GM19193 (cell line): Measurements from ENCODE around the gene CFAP73.

Source experiments
- POLR2A ChIP-seq: IDR thresholded peaks from 4 replicates; pipeline ENCODE4 v1.6.1; 2011; ENCODE audit not compliant: insufficient read depth, insufficient read length; ENCODE audit errors: extremely low read depth

Gene CFAP73

DNA sequence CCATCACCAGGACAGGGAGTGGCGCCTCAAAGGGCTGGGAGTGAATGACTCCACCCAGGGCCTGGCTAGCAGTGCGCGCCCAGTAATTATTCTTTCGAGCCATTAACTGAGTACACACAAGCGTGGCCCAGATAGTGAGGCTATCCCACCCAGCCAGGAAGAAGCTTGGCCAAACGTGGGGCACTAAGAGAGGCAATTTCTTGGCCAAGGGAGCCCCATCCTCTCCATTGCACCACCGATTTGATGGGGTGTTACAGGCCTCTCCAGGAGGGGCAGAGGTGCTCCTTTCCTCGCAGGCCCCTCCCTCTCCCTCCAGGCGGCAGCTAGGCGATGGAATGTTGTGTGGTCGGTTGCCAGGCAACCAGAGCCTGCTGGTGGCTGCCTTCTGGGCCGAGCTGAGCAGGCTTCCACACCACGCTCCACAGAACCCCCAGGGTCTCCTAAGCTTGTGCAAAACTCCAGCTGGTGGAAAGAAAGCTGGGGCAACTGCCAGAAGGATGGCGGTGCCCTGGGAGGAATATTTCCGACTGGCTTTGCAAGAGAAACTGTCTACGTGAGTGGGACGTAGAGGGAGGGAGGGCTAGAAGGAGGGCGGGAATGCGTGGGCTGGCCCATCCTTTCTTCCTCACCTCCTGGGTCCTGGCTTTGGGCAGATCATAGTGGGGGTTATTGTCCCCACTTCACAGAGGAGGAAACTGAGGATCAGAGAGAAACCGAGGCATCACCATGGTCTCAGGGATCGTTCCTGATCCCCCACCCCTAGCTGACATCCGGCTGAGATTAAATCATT lies at the start of gene CFAP73:
Gene CFAP73 (plus strand): TSS at position 364 of the 790 bp plus-strand sequence. CDS start 134 bp downstream, at position 498.
- TF ChIP-seq POLR2A: no peak

DNA sequence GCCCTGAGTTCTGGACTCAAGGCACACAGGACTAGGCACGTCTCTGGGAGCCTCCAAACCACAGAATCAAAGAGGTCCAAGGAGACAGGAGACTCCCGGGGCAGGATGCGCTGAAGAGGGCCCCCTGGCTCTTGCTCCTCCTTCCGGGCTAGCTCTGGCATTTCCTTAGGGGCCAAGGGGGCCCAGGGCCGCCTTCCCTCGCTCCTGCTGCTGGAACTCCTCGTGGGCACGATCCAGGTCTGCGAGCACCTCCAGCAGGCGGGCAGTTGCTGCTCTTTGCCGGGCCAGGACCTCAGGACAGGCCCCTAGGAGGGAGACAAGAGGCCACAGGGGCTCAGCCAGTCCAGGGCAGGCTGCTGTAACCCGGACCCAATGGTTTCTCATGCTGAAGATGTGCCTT lies 49.8 kb upstream of the CFAP73 start:
- TF ChIP-seq POLR2A: no peak

DNA sequence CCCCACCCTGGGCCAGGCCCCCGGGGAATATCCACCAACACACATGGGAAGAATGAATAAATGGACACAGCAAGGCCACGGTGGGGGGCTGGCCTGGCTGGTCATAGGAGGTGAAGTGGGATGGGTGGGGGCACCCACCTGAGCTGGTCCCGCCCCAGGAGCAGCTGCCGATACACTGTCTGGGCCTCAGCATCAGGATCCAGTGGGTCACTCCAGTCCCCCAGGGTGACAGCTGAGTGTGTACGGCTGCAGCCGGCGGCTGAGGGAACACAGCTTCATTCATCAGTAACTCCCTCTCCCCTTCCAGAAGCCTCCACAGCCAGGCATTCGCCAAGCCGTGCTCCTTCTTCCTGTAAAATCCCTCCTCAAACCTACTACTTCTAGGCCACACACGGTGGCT lies 47.8 kb upstream of the CFAP73 start:
- TF ChIP-seq POLR2A: no peak

GRCh38 chr12:113102811-113103210 lies 46.7 kb upstream of the CFAP73 start:
- TF ChIP-seq POLR2A: no peak

DNA sequence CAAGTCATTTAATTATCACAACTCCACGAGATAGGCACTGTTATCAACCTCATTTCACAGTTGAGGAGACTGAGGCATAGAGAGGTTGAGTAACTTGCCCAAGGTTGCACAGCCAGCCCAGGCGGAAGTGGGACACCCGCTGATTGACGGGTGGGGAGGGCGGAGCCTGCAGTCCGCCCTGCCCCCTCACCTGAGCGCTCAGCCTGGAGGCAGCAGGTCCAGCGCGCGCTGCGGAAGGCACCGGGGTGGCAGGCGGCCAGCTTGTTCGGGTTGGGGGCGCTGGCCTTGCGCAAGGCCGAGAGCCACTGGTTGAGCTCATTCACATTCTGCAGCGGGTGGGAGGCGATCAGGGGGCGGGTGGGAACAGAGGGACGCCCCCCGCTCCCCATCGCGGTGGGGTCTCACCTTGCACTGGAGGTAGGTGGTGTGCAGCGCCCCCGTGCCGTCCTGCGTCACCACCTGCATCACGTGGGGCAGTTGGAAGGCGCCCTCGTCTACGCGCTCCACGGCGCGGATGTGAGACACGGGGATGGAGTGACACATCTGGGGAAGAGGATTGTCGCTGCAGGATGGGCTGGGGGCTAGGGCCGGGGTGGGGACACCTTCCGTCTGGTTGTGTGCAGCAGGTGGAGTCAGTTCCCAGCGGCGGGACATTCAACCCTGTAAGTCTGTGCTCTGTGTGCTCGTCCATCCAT lies 45.6 kb upstream of the CFAP73 start:
- no peak for TF ChIP-seq POLR2A

DNA sequence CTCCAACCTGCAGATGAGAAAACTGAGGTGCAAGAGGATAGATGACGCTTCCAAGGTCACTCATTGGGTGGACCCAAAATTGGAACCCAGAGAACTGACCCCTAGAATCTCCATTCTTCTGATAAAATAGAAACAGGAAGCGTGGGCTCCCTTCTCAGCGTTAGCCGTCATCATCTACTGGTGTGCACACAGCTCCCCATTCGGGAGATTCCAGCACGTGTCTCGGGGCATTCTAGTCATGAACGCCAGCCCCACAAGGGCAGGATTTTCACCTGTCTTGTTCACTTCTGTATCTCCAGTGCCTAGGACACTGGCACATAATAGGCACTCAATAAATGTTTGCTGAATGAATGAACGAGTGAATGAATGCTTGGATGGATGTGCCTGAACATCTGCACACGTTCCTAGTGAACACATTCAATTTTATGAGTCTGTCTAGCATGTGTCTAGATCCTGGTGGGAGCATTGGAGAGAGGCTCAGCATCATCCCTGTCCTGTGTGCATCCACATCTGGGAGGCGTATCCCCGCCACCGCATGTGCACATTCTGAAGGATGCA lies 44.5 kb upstream of the CFAP73 start:
- TF ChIP-seq POLR2A: no peak

GRCh38 chr12:113105606-113106271 lies 43.8 kb upstream of the CFAP73 start:
- no peak for TF ChIP-seq POLR2A

DNA sequence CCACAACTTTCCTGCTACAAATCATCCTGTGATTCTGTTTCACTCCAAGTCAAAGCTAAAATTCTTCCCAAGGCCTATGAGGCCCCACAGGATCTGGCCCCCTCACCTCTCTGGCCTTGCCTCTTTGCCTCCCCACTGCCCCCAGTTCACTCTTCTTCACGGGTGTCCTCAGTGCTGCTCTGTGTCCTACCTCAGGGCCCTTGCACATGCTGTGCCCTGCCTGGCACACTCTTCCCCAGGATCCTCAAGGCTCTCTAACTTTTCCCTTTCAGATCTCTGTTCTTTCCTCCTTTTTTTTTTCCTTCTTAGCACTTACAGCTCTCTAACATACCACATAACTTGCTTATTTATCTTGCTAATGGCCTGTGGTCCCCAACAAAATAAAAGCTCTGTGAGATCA lies 43.2 kb upstream of the CFAP73 start:
- TF ChIP-seq POLR2A: no peak

DNA sequence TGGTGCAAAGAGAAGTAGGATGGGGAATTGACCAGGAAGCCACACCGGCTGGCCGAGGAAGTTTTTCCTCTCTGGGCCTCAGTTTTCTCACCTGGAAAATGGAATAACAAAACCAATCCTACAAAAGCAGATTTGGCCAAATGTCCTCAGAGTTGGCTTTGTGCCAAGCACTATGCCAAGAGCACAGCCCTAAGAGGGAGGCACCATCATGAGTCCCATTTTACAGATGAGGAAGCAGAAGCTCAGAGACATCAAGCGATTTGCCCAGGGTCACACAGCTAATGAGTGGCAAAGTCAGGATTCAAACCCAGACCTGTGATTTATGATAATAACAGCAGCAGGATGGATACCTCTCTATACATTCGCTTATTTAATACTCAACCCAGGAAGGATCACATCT lies 41.2 kb upstream of the CFAP73 start:
- no peak for TF ChIP-seq POLR2A

DNA sequence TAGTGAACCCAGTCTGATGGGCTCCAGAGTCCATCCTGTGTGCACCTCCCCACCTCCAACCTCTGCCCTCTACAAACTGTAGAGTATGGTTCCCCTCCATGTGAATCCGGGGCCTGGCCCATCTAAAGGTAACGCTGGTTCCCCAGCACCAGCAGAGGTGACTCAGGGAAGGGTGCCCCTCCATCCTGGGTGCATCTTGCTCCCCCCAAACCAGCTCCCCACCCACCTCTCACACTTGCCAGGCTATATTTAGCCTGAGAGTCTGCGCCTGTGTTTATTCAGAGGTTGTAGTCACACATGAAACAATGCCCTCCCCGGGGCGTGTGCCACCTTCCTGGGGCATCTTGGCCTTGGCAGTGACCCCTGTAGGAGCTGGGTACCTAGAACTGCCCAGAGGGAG lies 40.2 kb upstream of the CFAP73 start:
- TF ChIP-seq POLR2A: no peak

DNA sequence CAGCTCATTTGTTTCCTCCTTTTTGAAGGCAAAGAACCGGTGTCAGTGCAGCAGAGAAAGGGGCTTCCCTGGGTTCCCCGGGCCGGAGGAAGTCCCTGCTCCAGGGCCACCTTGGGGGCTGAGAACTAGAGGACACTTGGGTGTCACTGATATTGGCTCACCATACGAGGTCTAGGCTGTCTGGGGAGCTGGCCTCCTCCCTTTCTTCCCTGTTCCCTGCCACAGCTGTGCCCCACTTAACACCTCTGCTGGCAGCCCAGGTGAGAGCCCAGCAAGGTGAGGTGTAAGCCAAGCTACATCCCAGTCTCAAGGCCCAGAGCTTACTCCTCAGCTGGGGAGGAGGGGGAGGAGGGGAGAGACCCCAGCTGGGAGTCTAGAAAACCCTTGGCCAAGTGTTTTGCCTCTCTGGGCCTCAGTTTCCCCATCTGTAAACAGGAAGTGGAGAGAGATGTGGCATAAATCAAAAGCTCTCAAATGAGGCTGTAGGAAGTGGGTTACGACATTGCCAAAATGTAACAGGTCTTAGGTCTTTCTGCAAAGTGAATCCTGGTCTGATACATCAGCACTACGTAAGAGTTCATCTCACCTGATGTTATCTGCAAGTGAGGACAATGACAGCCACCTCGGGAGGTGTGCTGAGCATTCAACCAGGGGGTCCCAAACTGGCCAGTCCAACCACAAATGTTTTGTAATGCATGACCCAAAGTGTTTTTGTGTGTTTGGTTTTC lies 39.5 kb upstream of the CFAP73 start:
- TF ChIP-seq POLR2A: no peak

DNA sequence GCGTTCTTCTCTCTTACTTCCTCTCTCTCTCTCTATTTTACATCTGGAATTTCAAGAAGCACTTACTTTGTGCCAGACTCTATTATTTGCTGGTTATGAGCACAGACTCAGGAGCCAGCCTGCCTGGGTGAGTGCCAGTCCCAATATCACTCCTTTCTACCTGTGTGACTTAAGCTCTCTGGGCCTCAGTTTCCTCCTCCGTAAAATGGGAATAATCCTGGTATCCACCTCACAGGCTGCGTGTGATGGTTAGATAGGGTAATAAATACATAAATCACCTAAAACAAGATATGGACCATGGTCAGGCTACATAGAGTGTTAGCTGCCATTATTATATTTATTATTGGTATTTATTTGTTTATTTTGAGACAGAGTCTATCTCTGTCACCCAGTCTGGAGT lies 38.3 kb upstream of the CFAP73 start:
- no peak for TF ChIP-seq POLR2A

- TF ChIP-seq POLR2A: no peak
Observed at GRCh38 chr12:113112043-113112899, 37.3 kb upstream of the CFAP73 start.

DNA sequence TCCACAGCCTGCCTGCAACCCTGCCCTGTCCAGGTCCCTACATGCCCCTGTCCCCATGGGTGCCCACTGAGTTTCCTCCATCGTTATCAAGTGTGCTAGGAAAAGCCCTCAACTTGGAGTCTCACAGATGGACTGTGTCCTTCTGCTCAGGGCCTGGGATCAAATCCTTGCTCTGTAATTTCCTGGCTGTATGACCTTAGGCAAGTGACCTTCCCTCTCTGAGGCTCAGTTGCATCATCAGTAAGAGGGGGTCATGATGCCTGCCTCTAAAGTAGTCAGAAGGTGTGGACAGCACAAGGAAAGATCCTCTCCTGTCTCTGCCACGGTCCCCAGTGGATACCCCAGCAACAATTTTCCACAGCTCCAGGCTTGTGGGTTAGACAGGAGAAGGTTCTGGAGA lies 36.1 kb upstream of the CFAP73 start:
- TF ChIP-seq POLR2A: no peak

DNA sequence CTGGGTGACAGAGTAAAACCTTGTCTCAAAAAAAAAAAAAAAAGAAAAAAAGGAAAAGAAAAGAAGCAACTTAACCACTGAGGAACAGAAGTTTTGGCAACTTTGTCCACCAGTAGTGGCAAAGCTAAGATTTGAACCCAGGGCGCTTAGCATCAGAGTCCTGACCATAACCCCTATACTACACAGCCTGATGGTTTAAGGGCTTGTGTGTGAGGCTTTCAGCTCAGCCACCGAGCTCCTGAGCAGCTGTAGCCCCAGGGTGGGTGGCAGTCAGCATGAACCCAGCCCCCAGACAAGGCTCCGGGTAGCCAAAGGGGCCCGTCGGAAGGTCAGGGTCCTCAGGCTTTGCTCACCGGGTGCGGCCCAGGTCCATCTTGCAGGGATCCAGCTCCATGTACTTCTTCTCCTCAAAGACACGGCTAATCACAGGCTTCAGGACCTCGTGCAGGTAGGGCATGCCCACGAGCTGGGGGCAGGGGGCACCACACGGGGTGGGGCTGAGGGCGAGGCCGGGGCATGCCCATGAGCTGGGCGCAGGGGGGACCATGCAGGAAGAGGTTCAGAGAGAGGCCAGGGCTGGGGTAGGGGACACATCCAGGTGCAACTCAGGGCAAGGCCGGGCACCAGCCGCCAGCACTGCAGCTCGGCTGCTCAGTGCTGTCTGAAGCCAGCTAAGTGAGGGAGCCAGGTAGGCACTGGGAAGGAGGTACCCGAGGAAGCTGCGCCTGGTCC lies 34.9 kb upstream of the CFAP73 start:
- no peak for TF ChIP-seq POLR2A
